Measurements from ENCODE around the gene PYM1.
A peak's percentile ranks its signal among the peaks of the same experiment; 100 is the strongest.

PYM1 gene

DNA sequence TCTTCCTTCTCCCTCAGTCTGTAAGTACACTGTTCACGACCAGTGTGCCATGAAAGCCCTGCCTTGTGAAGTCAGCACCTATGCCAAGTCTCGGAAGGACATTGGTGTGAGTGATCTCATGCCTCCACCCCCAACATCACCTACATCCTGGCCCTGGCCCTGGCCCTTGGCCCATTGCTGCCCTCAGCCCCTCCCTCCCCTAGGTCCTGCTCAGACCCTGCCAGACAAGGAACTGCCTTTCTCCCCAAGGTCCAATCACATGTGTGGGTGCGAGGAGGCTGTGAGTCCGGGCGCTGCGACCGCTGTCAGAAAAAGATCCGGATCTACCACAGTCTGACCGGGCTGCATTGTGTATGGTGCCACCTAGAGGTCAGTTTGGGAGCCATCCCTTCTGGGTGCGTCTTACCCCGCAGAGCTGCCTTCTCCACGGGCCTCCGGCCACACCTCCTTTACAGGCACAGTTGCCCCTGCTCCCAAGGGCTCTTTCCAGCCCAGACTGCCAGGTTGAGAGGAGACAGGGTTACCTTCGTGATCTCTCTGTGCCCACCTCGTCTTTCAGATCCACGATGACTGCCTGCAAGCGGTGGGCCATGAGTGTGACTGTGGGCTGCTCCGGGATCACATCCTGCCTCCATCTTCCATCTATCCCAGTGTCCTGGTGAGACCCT, 12.5 kb upstream of the PYM1 start:
- DNase-seq (ENCODE audit: low read depth in 2 of 2), result peak; percentile 89 to 91
- no peak overlapping the region for H3K4me3 ChIP-seq (replicated peaks in 1 of 2; ENCODE audit: low read depth in 2 of 2, low read length in 2 of 2)
- TF ChIP-seq, protein P1, sequence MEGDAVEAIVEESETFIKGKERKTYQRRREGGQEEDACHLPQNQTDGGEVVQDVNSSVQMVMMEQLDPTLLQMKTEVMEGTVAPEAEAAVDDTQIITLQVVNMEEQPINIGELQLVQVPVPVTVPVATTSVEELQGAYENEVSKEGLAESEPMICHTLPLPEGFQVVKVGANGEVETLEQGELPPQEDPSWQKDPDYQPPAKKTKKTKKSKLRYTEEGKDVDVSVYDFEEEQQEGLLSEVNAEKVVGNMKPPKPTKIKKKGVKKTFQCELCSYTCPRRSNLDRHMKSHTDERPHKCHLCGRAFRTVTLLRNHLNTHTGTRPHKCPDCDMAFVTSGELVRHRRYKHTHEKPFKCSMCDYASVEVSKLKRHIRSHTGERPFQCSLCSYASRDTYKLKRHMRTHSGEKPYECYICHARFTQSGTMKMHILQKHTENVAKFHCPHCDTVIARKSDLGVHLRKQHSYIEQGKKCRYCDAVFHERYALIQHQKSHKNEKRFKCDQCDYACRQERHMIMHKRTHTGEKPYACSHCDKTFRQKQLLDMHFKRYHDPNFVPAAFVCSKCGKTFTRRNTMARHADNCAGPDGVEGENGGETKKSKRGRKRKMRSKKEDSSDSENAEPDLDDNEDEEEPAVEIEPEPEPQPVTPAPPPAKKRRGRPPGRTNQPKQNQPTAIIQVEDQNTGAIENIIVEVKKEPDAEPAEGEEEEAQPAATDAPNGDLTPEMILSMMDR (IDR thresholded peaks at IDR 0.05; ENCODE audit: low read depth, low read length), result peak; percentile 94

DNA sequence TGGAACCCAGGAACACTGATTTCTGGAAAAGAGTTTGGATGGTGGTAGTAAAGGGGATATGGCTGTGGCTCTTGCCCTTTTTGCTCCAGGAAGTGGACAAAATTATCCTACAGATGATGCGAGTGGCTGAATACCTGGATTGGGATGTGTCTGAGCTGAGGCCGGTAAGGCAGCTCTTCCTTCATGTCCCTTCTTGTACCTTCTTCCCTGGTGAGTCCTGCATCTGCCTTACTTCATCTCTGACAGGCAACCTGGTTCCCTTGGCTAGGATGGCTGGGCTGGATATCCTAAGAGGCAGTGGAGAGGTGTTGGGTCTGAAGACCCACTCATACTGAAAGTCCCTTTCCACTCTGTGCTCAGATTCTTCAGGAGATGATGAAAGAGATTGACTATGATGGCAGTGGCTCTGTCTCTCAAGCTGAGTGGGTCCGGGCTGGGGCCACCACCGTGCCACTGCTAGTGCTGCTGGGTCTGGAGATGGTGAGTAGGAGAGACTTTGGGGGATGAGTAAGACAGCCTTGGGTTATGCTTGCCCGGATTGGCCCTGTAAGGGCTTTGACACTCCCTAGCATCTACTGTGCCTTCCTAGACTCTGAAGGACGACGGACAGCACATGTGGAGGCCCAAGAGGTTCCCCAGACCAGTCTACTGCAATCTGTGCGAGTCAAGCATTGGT, 11.3 kb upstream of the PYM1 start:
- no peak for DNase-seq (ENCODE audit: low read depth in 2 of 2)
- H3K4me3 ChIP-seq (replicated peaks in 1 of 2; ENCODE audit: low read depth in 2 of 2, low read length in 2 of 2), result no peak overlapping the region
- TF ChIP-seq, protein P1 (IDR thresholded peaks at IDR 0.05; ENCODE audit: low read depth, low read length), result no peak

DNA sequence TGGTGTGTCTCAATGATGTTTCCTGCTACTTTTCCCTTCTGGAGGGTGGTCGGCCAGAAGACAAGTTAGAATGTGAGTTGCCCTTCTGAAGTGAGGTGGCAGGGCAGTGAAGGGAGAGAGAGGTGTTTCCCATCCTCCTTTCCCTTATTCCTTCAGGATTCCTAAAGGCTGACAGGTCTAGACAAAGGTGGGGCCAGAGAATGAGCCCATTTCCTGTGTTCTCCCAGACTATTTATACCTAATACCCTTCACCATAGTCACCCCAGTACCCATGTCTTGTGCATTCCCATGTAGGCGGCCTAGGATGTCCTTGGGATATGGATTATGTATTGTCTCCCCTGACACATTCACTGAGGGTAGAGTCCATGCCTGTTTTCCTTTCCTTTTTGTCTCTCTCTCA, 10.3 kb upstream of the PYM1 start:
- DNase-seq (ENCODE audit: low read depth in 2 of 2), result peak in 1 of 2 donors; percentile 45
- H3K4me3 ChIP-seq (replicated peaks in 1 of 2; ENCODE audit: low read depth in 2 of 2, low read length in 2 of 2), result no peak overlapping the region
- TF ChIP-seq, protein P1 (IDR thresholded peaks at IDR 0.05; ENCODE audit: low read depth, low read length), result no peak

DNA sequence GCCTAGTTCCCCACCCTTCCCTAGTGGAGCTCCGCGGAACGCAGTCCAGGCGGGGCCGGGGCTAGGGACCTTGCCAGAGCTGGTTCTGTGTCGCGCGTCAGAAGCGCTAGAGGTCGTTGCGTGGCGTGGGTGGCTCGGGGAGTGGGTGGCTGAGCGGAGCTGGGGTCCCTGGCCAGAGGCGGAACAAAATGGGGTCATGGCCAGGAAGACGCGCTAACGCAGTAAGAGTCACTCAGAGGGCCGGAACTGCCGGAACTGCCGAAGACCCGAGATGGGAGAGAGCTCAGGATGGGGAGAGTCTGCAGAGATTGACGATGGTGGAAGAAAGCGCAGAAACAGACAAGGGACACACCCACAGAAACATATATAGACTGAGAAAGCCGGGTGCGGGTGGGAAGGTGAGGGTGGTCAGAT, 8.1 kb upstream of the PYM1 start:
- TF ChIP-seq, protein P1 (IDR thresholded peaks at IDR 0.05; ENCODE audit: low read depth, low read length), result peak; percentile 11
- DNase-seq (ENCODE audit: low read depth in 2 of 2), result peak in 1 of 2 donors; percentile 25
- peak overlapping the region in 1 of 2 donors; percentile 22 for H3K4me3 ChIP-seq (replicated peaks in 1 of 2; ENCODE audit: low read depth in 2 of 2, low read length in 2 of 2)

DNA sequence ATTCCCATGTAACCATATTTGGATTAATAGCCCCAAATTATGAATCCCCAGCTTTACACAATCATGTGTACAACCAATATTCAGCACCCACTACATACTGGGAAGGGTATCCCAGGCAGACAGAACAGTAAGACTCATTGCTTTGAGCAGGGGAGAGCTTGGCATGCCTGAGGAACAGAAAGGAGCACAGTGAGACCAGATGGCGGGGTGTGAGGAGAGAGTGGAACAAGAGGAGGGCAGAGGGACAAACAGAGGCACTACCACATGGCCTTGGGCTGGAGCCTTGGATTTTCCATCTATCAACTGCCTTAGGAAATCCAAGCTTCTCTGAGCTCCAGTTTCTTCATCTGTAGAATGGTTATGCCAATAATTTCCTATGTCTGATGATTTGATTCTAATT, 7.1 kb upstream of the PYM1 start:
- TF ChIP-seq, protein P1 (IDR thresholded peaks at IDR 0.05; ENCODE audit: low read depth, low read length), result no peak
- no peak for DNase-seq (ENCODE audit: low read depth in 2 of 2)
- H3K4me3 ChIP-seq (replicated peaks in 1 of 2; ENCODE audit: low read depth in 2 of 2, low read length in 2 of 2), result no peak overlapping the region

DNA sequence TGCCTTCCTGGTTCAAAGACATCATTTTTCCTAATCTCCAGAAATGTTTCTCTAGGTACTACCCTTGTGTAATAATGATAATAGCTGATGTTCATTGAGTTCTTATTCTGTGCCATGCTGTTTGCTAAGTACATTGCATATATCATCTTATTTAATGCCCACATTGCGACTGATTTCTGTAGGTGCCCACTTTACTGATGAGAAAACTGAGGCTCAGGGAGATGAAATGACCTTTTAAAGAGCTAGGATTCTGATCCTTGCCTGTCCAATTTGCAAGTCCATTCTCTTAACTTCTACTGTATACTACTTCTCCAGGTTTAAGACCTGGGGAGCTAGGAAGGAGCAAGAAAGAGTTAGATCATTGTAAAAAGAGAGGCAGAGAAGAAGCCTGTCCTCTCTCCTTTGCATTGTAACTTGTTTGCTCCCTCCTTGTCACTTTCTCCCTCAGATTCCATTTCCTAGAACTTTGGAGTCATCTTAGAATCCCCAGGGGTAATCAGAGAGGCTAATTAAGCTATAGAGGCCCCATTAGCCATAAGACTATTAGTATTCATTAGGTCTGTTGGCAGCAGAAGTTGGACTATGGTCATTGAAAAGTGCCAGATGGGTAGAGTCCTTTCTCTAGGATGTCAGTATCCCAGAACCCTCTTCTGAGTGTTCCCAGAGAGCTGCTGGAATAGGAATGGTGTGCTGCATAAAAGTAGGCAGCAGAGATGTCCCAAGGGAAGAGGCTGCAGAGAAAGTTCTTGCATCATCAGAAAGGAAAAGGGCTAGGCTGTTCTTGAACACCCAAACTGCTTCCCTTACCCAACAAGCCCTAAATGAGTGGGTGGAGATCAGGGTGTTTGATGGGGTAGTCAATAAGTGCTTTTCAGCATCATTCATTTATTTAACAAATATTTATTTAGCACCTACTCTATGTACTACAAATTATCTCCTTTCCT, 6.4 kb upstream of the PYM1 start:
- DNase-seq (ENCODE audit: low read depth in 2 of 2), result peak; percentile 66 to 72
- H3K4me3 ChIP-seq (replicated peaks in 1 of 2; ENCODE audit: low read depth in 2 of 2, low read length in 2 of 2), result no peak overlapping the region
- TF ChIP-seq, protein P1 (IDR thresholded peaks at IDR 0.05; ENCODE audit: low read depth, low read length), result no peak
